Measurements from ENCODE around the gene LIX1L.

The LIX1L gene

GRCh38 chr1:145988773-145989172 is 31.0 kb upstream of the LIX1L start (continued):
- TF ChIP-seq, protein P1, sequence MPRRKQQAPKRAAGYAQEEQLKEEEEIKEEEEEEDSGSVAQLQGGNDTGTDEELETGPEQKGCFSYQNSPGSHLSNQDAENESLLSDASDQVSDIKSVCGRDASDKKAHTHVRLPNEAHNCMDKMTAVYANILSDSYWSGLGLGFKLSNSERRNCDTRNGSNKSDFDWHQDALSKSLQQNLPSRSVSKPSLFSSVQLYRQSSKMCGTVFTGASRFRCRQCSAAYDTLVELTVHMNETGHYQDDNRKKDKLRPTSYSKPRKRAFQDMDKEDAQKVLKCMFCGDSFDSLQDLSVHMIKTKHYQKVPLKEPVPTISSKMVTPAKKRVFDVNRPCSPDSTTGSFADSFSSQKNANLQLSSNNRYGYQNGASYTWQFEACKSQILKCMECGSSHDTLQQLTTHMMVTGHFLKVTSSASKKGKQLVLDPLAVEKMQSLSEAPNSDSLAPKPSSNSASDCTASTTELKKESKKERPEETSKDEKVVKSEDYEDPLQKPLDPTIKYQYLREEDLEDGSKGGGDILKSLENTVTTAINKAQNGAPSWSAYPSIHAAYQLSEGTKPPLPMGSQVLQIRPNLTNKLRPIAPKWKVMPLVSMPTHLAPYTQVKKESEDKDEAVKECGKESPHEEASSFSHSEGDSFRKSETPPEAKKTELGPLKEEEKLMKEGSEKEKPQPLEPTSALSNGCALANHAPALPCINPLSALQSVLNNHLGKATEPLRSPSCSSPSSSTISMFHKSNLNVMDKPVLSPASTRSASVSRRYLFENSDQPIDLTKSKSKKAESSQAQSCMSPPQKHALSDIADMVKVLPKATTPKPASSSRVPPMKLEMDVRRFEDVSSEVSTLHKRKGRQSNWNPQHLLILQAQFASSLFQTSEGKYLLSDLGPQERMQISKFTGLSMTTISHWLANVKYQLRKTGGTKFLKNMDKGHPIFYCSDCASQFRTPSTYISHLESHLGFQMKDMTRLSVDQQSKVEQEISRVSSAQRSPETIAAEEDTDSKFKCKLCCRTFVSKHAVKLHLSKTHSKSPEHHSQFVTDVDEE (CRISPR knock-in tag; IDR thresholded peaks at IDR 0.05), result no peak
- TF ChIP-seq ISL1 (CRISPR knock-in tag; IDR thresholded peaks at IDR 0.05), result no peak
- TF ChIP-seq CSDC2 (CRISPR knock-in tag; IDR thresholded peaks at IDR 0.05), result no peak
- no peak for TF ChIP-seq TCF4 (CRISPR knock-in tag; IDR thresholded peaks at IDR 0.05; ENCODE audit: borderline replicate concordance)
- TF ChIP-seq ZNF565 (CRISPR knock-in tag; conservative IDR thresholded peaks at IDR 0.05; ENCODE audit: low read depth), result no peak
- TF ChIP-seq RARB (CRISPR knock-in tag; IDR thresholded peaks at IDR 0.05), result no peak
- TF ChIP-seq, protein P2, sequence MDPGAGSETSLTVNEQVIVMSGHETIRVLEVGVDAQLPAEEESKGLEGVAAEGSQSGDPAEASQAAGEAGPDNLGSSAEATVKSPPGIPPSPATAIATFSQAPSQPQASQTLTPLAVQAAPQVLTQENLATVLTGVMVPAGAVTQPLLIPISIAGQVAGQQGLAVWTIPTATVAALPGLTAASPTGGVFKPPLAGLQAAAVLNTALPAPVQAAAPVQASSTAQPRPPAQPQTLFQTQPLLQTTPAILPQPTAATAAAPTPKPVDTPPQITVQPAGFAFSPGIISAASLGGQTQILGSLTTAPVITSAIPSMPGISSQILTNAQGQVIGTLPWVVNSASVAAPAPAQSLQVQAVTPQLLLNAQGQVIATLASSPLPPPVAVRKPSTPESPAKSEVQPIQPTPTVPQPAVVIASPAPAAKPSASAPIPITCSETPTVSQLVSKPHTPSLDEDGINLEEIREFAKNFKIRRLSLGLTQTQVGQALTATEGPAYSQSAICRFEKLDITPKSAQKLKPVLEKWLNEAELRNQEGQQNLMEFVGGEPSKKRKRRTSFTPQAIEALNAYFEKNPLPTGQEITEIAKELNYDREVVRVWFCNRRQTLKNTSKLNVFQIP (CRISPR knock-in tag; IDR thresholded peaks at IDR 0.05; ENCODE audit: borderline replicate concordance, low read depth), result no peak

DNA sequence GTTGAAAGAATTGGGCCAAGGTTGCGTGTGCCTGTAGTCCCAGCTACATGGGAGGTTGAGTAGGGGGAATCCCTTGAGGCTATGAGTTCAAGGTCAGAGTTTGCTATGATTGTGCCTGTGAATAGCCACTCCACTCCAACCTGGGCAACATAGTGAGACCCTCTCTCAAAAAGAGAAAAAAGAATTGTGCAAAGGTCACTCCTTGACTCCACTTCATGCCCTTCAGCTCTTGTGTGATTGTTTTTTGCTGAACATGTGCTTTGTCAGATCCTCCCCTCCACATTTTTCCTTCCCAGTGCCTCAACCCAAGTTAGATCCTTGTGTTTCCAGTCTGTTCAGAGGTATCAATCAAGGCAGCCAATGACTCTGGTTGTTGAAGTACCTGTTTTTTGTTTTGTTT is 30.1 kb upstream of the LIX1L start:
- TF ChIP-seq ZC3H10 (CRISPR knock-in tag; IDR thresholded peaks at IDR 0.05) (no peak), ZFP3 (CRISPR knock-in tag; IDR thresholded peaks at IDR 0.05) (no peak), ISL1 (CRISPR knock-in tag; IDR thresholded peaks at IDR 0.05) (no peak), ZNF565 (CRISPR knock-in tag; conservative IDR thresholded peaks at IDR 0.05; ENCODE audit: low read depth) (no peak), ESRRG (CRISPR knock-in tag; IDR thresholded peaks at IDR 0.05) (no peak), ZNF70 (CRISPR knock-in tag; IDR thresholded peaks at IDR 0.05) (no peak), ZFP30 (CRISPR knock-in tag; IDR thresholded peaks at IDR 0.05) (no peak), ARNTL (CRISPR knock-in tag; IDR thresholded peaks at IDR 0.05; ENCODE audit: borderline replicate concordance, low read depth) (no peak), TCF4 (CRISPR knock-in tag; IDR thresholded peaks at IDR 0.05; ENCODE audit: borderline replicate concordance) (no peak), TOX (CRISPR knock-in tag; IDR thresholded peaks at IDR 0.05; ENCODE audit: borderline replicate concordance) (no peak), SNAI2 (CRISPR knock-in tag; IDR thresholded peaks at IDR 0.05) (no peak), CREB5 (CRISPR knock-in tag; IDR thresholded peaks at IDR 0.05; ENCODE audit: low read depth) (no peak), CSDC2 (CRISPR knock-in tag; IDR thresholded peaks at IDR 0.05) (no peak), ZNF8 (CRISPR knock-in tag; IDR thresholded peaks at IDR 0.05) (no peak), BACH2 (CRISPR knock-in tag; IDR thresholded peaks at IDR 0.05; ENCODE audit: borderline replicate concordance) (no peak), OSR1 (CRISPR knock-in tag; IDR thresholded peaks at IDR 0.05) (no peak), PPARA (CRISPR knock-in tag; IDR thresholded peaks at IDR 0.05; ENCODE audit: borderline replicate concordance) (no peak)
- TF ChIP-seq, protein P3, sequence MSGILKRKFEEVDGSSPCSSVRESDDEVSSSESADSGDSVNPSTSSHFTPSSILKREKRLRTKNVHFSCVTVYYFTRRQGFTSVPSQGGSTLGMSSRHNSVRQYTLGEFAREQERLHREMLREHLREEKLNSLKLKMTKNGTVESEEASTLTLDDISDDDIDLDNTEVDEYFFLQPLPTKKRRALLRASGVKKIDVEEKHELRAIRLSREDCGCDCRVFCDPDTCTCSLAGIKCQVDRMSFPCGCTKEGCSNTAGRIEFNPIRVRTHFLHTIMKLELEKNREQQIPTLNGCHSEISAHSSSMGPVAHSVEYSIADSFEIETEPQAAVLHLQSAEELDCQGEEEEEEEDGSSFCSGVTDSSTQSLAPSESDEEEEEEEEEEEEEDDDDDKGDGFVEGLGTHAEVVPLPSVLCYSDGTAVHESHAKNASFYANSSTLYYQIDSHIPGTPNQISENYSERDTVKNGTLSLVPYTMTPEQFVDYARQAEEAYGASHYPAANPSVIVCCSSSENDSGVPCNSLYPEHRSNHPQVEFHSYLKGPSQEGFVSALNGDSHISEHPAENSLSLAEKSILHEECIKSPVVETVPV (CRISPR knock-in tag; IDR thresholded peaks at IDR 0.05), result no peak
- TF ChIP-seq, protein P4, sequence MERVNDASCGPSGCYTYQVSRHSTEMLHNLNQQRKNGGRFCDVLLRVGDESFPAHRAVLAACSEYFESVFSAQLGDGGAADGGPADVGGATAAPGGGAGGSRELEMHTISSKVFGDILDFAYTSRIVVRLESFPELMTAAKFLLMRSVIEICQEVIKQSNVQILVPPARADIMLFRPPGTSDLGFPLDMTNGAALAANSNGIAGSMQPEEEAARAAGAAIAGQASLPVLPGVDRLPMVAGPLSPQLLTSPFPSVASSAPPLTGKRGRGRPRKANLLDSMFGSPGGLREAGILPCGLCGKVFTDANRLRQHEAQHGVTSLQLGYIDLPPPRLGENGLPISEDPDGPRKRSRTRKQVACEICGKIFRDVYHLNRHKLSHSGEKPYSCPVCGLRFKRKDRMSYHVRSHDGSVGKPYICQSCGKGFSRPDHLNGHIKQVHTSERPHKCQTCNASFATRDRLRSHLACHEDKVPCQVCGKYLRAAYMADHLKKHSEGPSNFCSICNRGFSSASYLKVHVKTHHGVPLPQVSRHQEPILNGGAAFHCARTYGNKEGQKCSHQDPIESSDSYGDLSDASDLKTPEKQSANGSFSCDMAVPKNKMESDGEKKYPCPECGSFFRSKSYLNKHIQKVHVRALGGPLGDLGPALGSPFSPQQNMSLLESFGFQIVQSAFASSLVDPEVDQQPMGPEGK (CRISPR knock-in tag; IDR thresholded peaks at IDR 0.05; ENCODE audit: borderline replicate concordance), result no peak
- TF ChIP-seq, protein P1 (CRISPR knock-in tag; IDR thresholded peaks at IDR 0.05), result no peak
- no peak for ATAC-seq

Data from SK-N-SH treated with all-trans-retinoic acid at 6 μM for 48 hours (cell line).